NK-92 (cell line): ENCODE measurements around the gene LLGL2.
"Not testable (repeated sequence)": the region's sequence is repeated elsewhere in the genome, so short reads cannot be mapped to it uniquely, and the experiment has no call there.

ENCODE experiments used
- DNase-seq: peaks from one replicate; lab custom pipeline; 2025; ENCODE audit not compliant: unreplicated experiment; lab: John Stamatoyannopoulos, UW

The LLGL2 gene

GRCh38 chr17:75566834-75567233 is 41.3 kb downstream of the LLGL2 start:
- DNase-seq, result no peak

GRCh38 chr17:75568412-75569255 is 43.1 kb downstream of the LLGL2 start:
- no peak for DNase-seq

- no peak for DNase-seq
Measured at GRCh38 chr17:75570034-75570676, 44.7 kb downstream of the LLGL2 start.

- no peak for DNase-seq
Measured at GRCh38 chr17:75570772-75571171, 45.3 kb downstream of the LLGL2 start.

- DNase-seq, result no peak
Measured at GRCh38 chr17:75571197-75571884, 45.8 kb downstream of the LLGL2 start.

GRCh38 chr17:75571885-75572215 is 46.4 kb downstream of the LLGL2 start:
- DNase-seq, result no peak

GRCh38 chr17:75572713-75573539 is 47.4 kb downstream of the LLGL2 start:
- no peak for DNase-seq

GRCh38 chr17:75573540-75573957 is 48.1 kb downstream of the LLGL2 start:
- DNase-seq, result no peak

GRCh38 chr17:75573994-75574393 is 48.5 kb downstream of the LLGL2 start:
- no peak for DNase-seq

- DNase-seq, result no peak
Measured at GRCh38 chr17:75574404-75575036, 49.0 kb downstream of the LLGL2 start.

- DNase-seq, result no peak
Measured at GRCh38 chr17:75575197-75575596, 49.7 kb downstream of the LLGL2 start.

- DNase-seq, result no peak
Measured at GRCh38 chr17:75575728-75576127, 50.2 kb downstream of the LLGL2 start.

GRCh38 chr17:75576661-75577060 is 51.2 kb downstream of the LLGL2 start:
- DNase-seq, result no peak

- DNase-seq, result not testable (repeated sequence)
Measured at GRCh38 chr17:75581121-75581725, 55.7 kb downstream of the LLGL2 start.

- DNase-seq, result not testable (repeated sequence)
Measured at GRCh38 chr17:75583197-75583596, 57.7 kb downstream of the LLGL2 start.

GRCh38 chr17:75584849-75585175 is 59.3 kb downstream of the LLGL2 start:
- DNase-seq, result no peak

- no peak for DNase-seq
Measured at GRCh38 chr17:75587675-75588595, 62.4 kb downstream of the LLGL2 start, which contains the start of gene MYO15B. Gene MYO15B (plus strand): TSS chr17:75587800. CDS start chr17:75588058, 258 bp downstream.

GRCh38 chr17:75588596-75589011 is 63.1 kb downstream of the LLGL2 start:
- DNase-seq, result no peak
